ENCODE results near the gene HMHB1. TPM values are rescaled to one million over a fixed set of nuclear protein-coding genes. Genes with fewer than 3 reads are reported as not detected.

The HMHB1 gene
- total and polyA plus RNA-seq, 2 experiments from 2014 or later, result not detected

- Histone ChIP-seq H3K4me1 (ENCODE audit: low read depth) (no peaks in the 10 kb centered on the region), H3K27ac (no peak overlapping the region), H3K27me3 (no peaks in the 10 kb centered on the region), H3K4me3 (no peak overlapping the region), H3K9me3 (ENCODE audit: low read depth) (no peaks in the 10 kb centered on the region), H3K36me3 (no peaks in the 10 kb centered on the region)
- no peak for TF ChIP-seq CTCF (IDR thresholded peaks at IDR 0.05; ENCODE audit: low read depth, low read length)
- DNase-seq (ENCODE audit: low read depth in 1 of 2, low spot score in 1 of 2), result no peak
These were observed 24.3 kb downstream of the HMHB1 start for GRCh38 chr5:143836161-143836725.

- Histone ChIP-seq H3K9me3 (ENCODE audit: low read depth) (no peaks in the 10 kb centered on the region), H3K36me3 (no peaks in the 10 kb centered on the region), H3K4me3 (no peak overlapping the region), H3K27ac (no peak overlapping the region), H3K4me1 (ENCODE audit: low read depth) (no peaks in the 10 kb centered on the region), H3K27me3 (no peaks in the 10 kb centered on the region)
- peak in 1 of 2 donors; percentile 65 for DNase-seq (ENCODE audit: low read depth in 1 of 2, low spot score in 1 of 2)
- TF ChIP-seq CTCF (IDR thresholded peaks at IDR 0.05; ENCODE audit: low read depth, low read length), result no peak
These were observed 25.4 kb downstream of the HMHB1 start for GRCh38 chr5:143837306-143837848.

- Histone ChIP-seq H3K9me3 (ENCODE audit: low read depth) (no peaks in the 10 kb centered on the region), H3K4me1 (ENCODE audit: low read depth) (no peaks in the 10 kb centered on the region), H3K36me3 (no peaks in the 10 kb centered on the region), H3K27ac (no peak overlapping the region), H3K4me3 (no peak overlapping the region), H3K27me3 (no peaks in the 10 kb centered on the region)
- TF ChIP-seq CTCF (IDR thresholded peaks at IDR 0.05; ENCODE audit: low read depth, low read length), result no peak
- DNase-seq (ENCODE audit: low read depth in 1 of 2, low spot score in 1 of 2), result no peak
These were observed 29.5 kb downstream of the HMHB1 start for GRCh38 chr5:143841446-143841845.

GRCh38 chr5:143842920-143843319 lies 31.0 kb downstream of the HMHB1 start:
- Histone ChIP-seq H3K4me1 (ENCODE audit: low read depth) (no peaks in the 10 kb centered on the region), H3K4me3 (no peak overlapping the region), H3K36me3 (no peaks in the 10 kb centered on the region), H3K9me3 (ENCODE audit: low read depth) (no peaks in the 10 kb centered on the region), H3K27ac (no peak overlapping the region), H3K27me3 (no peaks in the 10 kb centered on the region)
- DNase-seq (ENCODE audit: low read depth in 1 of 2, low spot score in 1 of 2), result no peak
- TF ChIP-seq CTCF (IDR thresholded peaks at IDR 0.05; ENCODE audit: low read depth, low read length), result no peak

GRCh38 chr5:143843461-143843860 lies 31.5 kb downstream of the HMHB1 start:
- Histone ChIP-seq H3K4me3 (no peak overlapping the region), H3K27me3 (no peaks in the 10 kb centered on the region), H3K9me3 (ENCODE audit: low read depth) (no peaks in the 10 kb centered on the region), H3K36me3 (no peaks in the 10 kb centered on the region), H3K27ac (no peak overlapping the region), H3K4me1 (ENCODE audit: low read depth) (no peaks in the 10 kb centered on the region)
- DNase-seq (ENCODE audit: low read depth in 1 of 2, low spot score in 1 of 2), result no peak
- no peak for TF ChIP-seq CTCF (IDR thresholded peaks at IDR 0.05; ENCODE audit: low read depth, low read length)

Measured in cardiac muscle cell (in vitro differentiated cells and primary cell).